PFSK-1 (cell line): Measurements from ENCODE around the gene KARS1.

ENCODE experiments used
- POLR2AphosphoS5 ChIP-seq: IDR thresholded peaks from 2 replicates; pipeline ENCODE4 v1.6.1; 2012; ENCODE audit warnings: low read depth, mild to moderate bottlenecking, control low read depth, low read length, moderate library complexity
- REST ChIP-seq, 2 experiments: IDR thresholded peaks; 2 replicates each; pipeline versions ENCODE4 v1.6.1 to v1.8.0; 2011 to 2012; ENCODE audit warnings: low read depth in 2 of 2, low read length in 2 of 2, control low read depth in 1 of 2, inconsistent platforms in 1 of 2, mild to moderate bottlenecking in 1 of 2, moderate library complexity in 1 of 2; ENCODE audit not compliant: insufficient read depth in 1 of 2
- SIN3A ChIP-seq: IDR thresholded peaks from 2 replicates; pipeline ENCODE4 v1.6.1; 2012; ENCODE audit warnings: mild to moderate bottlenecking, low read length, moderate library complexity, borderline replicate concordance; ENCODE audit not compliant: insufficient read depth

GRCh38 chr16:75635036-75635435, 12.4 kb downstream of the KARS1 start:
- TF ChIP-seq REST (IDR thresholded peaks at IDR 0.05; ENCODE audit: insufficient read depth in 1 of 2, low read depth in 2 of 2, low read length in 2 of 2): no peak
- TF ChIP-seq SIN3A: no peak
- TF ChIP-seq POLR2AphosphoS5: no peak
